OCI-LY3 (cell line): ENCODE results near the gene GALNT2.

Experiments used
- H2AFZ ChIP-seq: fragments of 200-600, 300-600 bp; shearing (Covaris generic); 2 replicates; pipeline ENCODE4 v1.6.0; 2014; ENCODE audit warnings: antibody characterized with exemption, low read depth, low read length
- H3K27ac ChIP-seq: fragments of 200-600, 300-600 bp; sonication (generic); 2 replicates; pipeline ENCODE4 v1.5.1; 2014; ENCODE audit warnings: mild to moderate bottlenecking, low read length, moderate library complexity, mixed read lengths
- H3K27me3 ChIP-seq: fragments of 200-600, 300-600 bp; sonication (generic); 2 replicates; pipeline ENCODE4 v1.6.1; 2014; ENCODE audit warnings: low read depth, low read length, mixed read lengths
- H3K36me3 ChIP-seq: fragments of 200-600, 300-600 bp; sonication (generic); replicated peaks from 2 replicates; pipeline ENCODE3; 2014; ENCODE audit warnings: low read depth, low read length, mixed read lengths
- H3K4me1 ChIP-seq: fragments of 300-600, 200-600 bp; sonication (generic); 2 replicates; pipeline ENCODE4 v1.6.1; 2014; ENCODE audit warnings: low read length, mixed read lengths
- H3K4me2 ChIP-seq: fragments of 200-600, 300-600 bp; sonication (generic); 2 replicates; pipeline ENCODE4 v1.6.1; 2014; ENCODE audit warnings: low read length, mixed read lengths
- H3K4me3 ChIP-seq: fragments of 300-600, 200-600 bp; sonication (generic); 2 replicates; pipeline ENCODE4 v1.5.1; 2014; ENCODE audit warnings: antibody characterized with exemption, mild to moderate bottlenecking, low read length, moderate library complexity
- H3K79me2 ChIP-seq: fragments of 300-600, 200-600 bp; shearing (Covaris generic); 2 replicates; pipeline ENCODE4 v1.6.1; 2014; ENCODE audit warnings: mild to moderate bottlenecking, low read length, mixed read lengths
- H3K9ac ChIP-seq: fragments of 300-600, 200-600 bp; shearing (Covaris generic); 2 replicates; pipeline ENCODE4 v1.6.0; 2014; ENCODE audit warnings: mild to moderate bottlenecking, low read length, moderate library complexity
- H3K9me3 ChIP-seq: fragments of 200-600, 300-600 bp; shearing (Covaris generic); 2 replicates; pipeline ENCODE4 v1.6.1; 2014; ENCODE audit warnings: low read length, mixed read lengths; ENCODE audit not compliant: insufficient read depth
- H4K20me1 ChIP-seq: fragments of 200-600, 300-600 bp; sonication (generic); 2 replicates; pipeline ENCODE4 v1.6.1; 2016; ENCODE audit warnings: low read length, mixed read lengths; ENCODE audit not compliant: insufficient read depth
- CTCF ChIP-seq: fragments of 200-600, 300-600 bp; sonication (generic); IDR thresholded peaks from 2 replicates; pipeline ENCODE4 v1.5.1; 2014; ENCODE audit warnings: antibody characterized with exemption, low read length, low read depth
- EZH2phosphoT487 ChIP-seq: fragments of 200-600 bp; shearing (Covaris generic); IDR thresholded peaks from 2 replicates; pipeline ENCODE4 v1.6.1; 2018; ENCODE audit warnings: antibody characterized with exemption, mixed run types, low read depth

The GALNT2 gene

GRCh38 chr1:230153641-230154296 lies 86.7 kb downstream of the GALNT2 start:
- TF ChIP-seq EZH2phosphoT487 (no peak), CTCF (no peak)
- Histone ChIP-seq H3K27ac (no peak overlapping the region), H3K9ac (no peak overlapping the region), H3K4me2 (no peak overlapping the region), H3K27me3 (no peaks in the 10 kb centered on the region), H3K9me3 (no peaks in the 10 kb centered on the region), H3K4me1 (peaks cover 22% of the 10 kb centered on the region), H4K20me1 (peaks cover 42% of the 10 kb centered on the region), H2AFZ (no peak overlapping the region), H3K79me2 (peaks cover 68% of the 10 kb centered on the region), H3K4me3 (no peak overlapping the region), H3K36me3 (peaks cover 3% of the 10 kb centered on the region)

- H3K79me2 ChIP-seq: peaks cover 69% of the 10 kb centered on the region
Observed at GRCh38 chr1:230155021-230155420, 88.0 kb downstream of the GALNT2 start.

GRCh38 chr1:230156068-230156467 lies 89.0 kb downstream of the GALNT2 start:
- no peak overlapping the region for H3K4me2 ChIP-seq
- no peak overlapping the region for H3K27ac ChIP-seq
- H3K79me2 ChIP-seq: peaks cover 68% of the 10 kb centered on the region
- no peak overlapping the region for H2AFZ ChIP-seq
- no peak overlapping the region for H3K4me3 ChIP-seq
- no peaks in the 10 kb centered on the region for H3K4me1 ChIP-seq
- no peaks in the 10 kb centered on the region for H3K27me3 ChIP-seq
- H3K9me3 ChIP-seq: no peaks in the 10 kb centered on the region
- TF ChIP-seq EZH2phosphoT487 (no peak), CTCF (no peak)
- H4K20me1 ChIP-seq: peaks cover 41% of the 10 kb centered on the region
- H3K36me3 ChIP-seq: peaks cover 2% of the 10 kb centered on the region
- H3K9ac ChIP-seq: no peak overlapping the region

More at GRCh38 chr1:230155021-230155420, 88.0 kb downstream of the GALNT2 start:
- Histone ChIP-seq H2AFZ (no peak overlapping the region), H4K20me1 (peaks cover 43% of the 10 kb centered on the region), H3K9ac (no peak overlapping the region), H3K27ac (no peak overlapping the region), H3K4me3 (no peak overlapping the region), H3K9me3 (no peaks in the 10 kb centered on the region), H3K4me2 (no peak overlapping the region), H3K36me3 (peaks cover 3% of the 10 kb centered on the region), H3K27me3 (no peaks in the 10 kb centered on the region), H3K4me1 (peaks cover 9% of the 10 kb centered on the region)
- no peak for TF ChIP-seq CTCF
- no peak for TF ChIP-seq EZH2phosphoT487

- H3K9ac ChIP-seq: no peak overlapping the region
- no peaks in the 10 kb centered on the region for H3K36me3 ChIP-seq
- H3K9me3 ChIP-seq: no peaks in the 10 kb centered on the region
- no peak overlapping the region for H3K27ac ChIP-seq
- peaks cover 38% of the 10 kb centered on the region for H4K20me1 ChIP-seq
- no peaks in the 10 kb centered on the region for H3K27me3 ChIP-seq
- peaks cover 68% of the 10 kb centered on the region for H3K79me2 ChIP-seq
- TF ChIP-seq CTCF: no peak
- no peak for TF ChIP-seq EZH2phosphoT487
- no peak overlapping the region for H3K4me3 ChIP-seq
- H3K4me2 ChIP-seq: no peak overlapping the region
- H2AFZ ChIP-seq: no peak overlapping the region
- H3K4me1 ChIP-seq: no peaks in the 10 kb centered on the region
Observed at GRCh38 chr1:230156536-230156935, 89.5 kb downstream of the GALNT2 start.
